ENCODE results near the gene C2orf68. TPM values are rescaled to one million over a fixed set of nuclear protein-coding genes. Genes with fewer than 3 reads are reported as not detected.

The C2orf68 gene
- total and polyA plus RNA-seq, 9 of the 15 experiments (the other 6 are each of a cell fraction or from before 2014, with no cell fraction given): 22.1 to 50.0 (median 31.8) TPM

- no peak for TF ChIP-seq ZNF518B (CRISPR knock-in tag; IDR thresholded peaks at IDR 0.05)
- TF ChIP-seq ZFP36 (IDR thresholded peaks at IDR 0.05; ENCODE audit: low read depth, low read length, partially characterized antibody): no peak
- TF ChIP-seq ZFP30 (CRISPR knock-in tag; IDR thresholded peaks at IDR 0.05; ENCODE audit: borderline replicate concordance): no peak
- peak; percentile 29 to 61; a peak in 1 of 4 replicates for TF ChIP-seq FOXK2 (conservative IDR thresholded peaks at IDR 0.05 in 1 of 2, IDR thresholded peaks at IDR 0.05 in 1 of 2; ENCODE audit: low read depth in 2 of 2)
- TF ChIP-seq MYC (IDR thresholded peaks at IDR 0.05; ENCODE audit: low read depth, low read length): 0 out of 2 replicates have a peak, but pooled peaks have one; percentile 21
- no peak for TF ChIP-seq MYC (CRISPR knock-in tag; IDR thresholded peaks at IDR 0.05; ENCODE audit: borderline replicate concordance, low read depth)
- no peak for TF ChIP-seq ZC3H11A (IDR thresholded peaks at IDR 0.05; ENCODE audit: low read depth, low read length)
- peak; percentile 57 for TF ChIP-seq CREM (IDR thresholded peaks at IDR 0.05; ENCODE audit: low read depth)
- no peak for TF ChIP-seq SNAPC5 (CRISPR knock-in tag; IDR thresholded peaks at IDR 0.05)
- TF ChIP-seq RBFOX2 (IDR thresholded peaks at IDR 0.05; ENCODE audit: low read depth, low read length): no peak
- TF ChIP-seq L3MBTL2 (IDR thresholded peaks at IDR 0.05): no peak; the same call in 1 of the 2 replicates
- peak; percentile 94 for TF ChIP-seq DPF2 (IDR thresholded peaks at IDR 0.05)
- TF ChIP-seq HCFC1 (IDR thresholded peaks at IDR 0.05; ENCODE audit: low read depth, low read length): no peak
- peak; percentile 87 to 90 for TF ChIP-seq KDM1A (IDR thresholded peaks at IDR 0.05)
- TF ChIP-seq SPI1 (IDR thresholded peaks at IDR 0.05; ENCODE audit: borderline replicate concordance, low read depth, low read length): peak; percentile 99
- TF ChIP-seq RBM17 (IDR thresholded peaks at IDR 0.05; ENCODE audit: borderline replicate concordance, low read depth, low read length): no peak
- TF ChIP-seq DDX20 (tag; IDR thresholded peaks at IDR 0.05; ENCODE audit: low read depth): peak; percentile 54; the same call in 1 of the 2 replicates
- no peak for TF ChIP-seq SMAD1 (IDR thresholded peaks at IDR 0.05; ENCODE audit: low read depth, low read length, partially characterized antibody)
- TF ChIP-seq ATF7 (IDR thresholded peaks at IDR 0.05): peak; percentile 48
- TF ChIP-seq YY1 (IDR thresholded peaks at IDR 0.05; ENCODE audit: borderline replicate concordance in 1 of 3, control insufficient read depth in 1 of 3, extremely low read depth in 1 of 3, insufficient read depth in 3 of 3, insufficient read length in 1 of 3, insufficient replicate concordance in 2 of 3, low read depth in 1 of 3, low read length in 2 of 3): no peak
- no peak for TF ChIP-seq IRF2 (CRISPR knock-in tag; IDR thresholded peaks at IDR 0.05)
- peak; percentile 67; the same call in 1 of the 2 replicates for TF ChIP-seq TFAP4 (CRISPR knock-in tag; IDR thresholded peaks at IDR 0.05; ENCODE audit: borderline replicate concordance)
- TF ChIP-seq RBM14 (IDR thresholded peaks at IDR 0.05; ENCODE audit: borderline replicate concordance, insufficient read depth, low read depth, low read length): no peak
Measured at GRCh38 chr2:85584857-85585780, 26.7 kb downstream of the C2orf68 start (continued).
